ENCODE measurements around the gene EIF4H. TPM values are rescaled to one million over a fixed set of nuclear protein-coding genes. Genes with fewer than 3 reads are reported as not detected.

EIF4H gene
- total and polyA plus RNA-seq, 2 of the 8 experiments (the other 6 are each of a cell fraction or from before 2014, with no cell fraction given), result 323 to 382 TPM

GRCh38 chr7:74242122-74242443 lies 67.9 kb downstream of the EIF4H start:
- Histone ChIP-seq H3K27ac (ENCODE audit: low read depth, low read length) (no peak overlapping the region), H3K56ac (replicated peaks; ENCODE audit: insufficient read length, low read depth, low read length) (no peak overlapping the region), H3K4me3 (ENCODE audit: extremely low read depth in 1 of 4, insufficient read depth in 2 of 4, low read depth in 3 of 4, low read length in 4 of 4) (no peak overlapping the region), H3K9me3 (ENCODE audit: insufficient read depth in 2 of 2, low read depth in 1 of 2, low read length in 1 of 2) (no peaks in the 10 kb centered on the region), H3K14ac (ENCODE audit: insufficient read length) (no peak overlapping the region), H2AFZ (ENCODE audit: low read length) (no peak overlapping the region), H4K91ac (replicated peaks; ENCODE audit: insufficient read length, low read length) (no peak overlapping the region), H2BK20ac (ENCODE audit: low read length) (no peak overlapping the region), H4K20me1 (replicated peaks in 1 of 2; ENCODE audit: control insufficient read depth in 1 of 2, insufficient read depth in 2 of 2, low read length in 2 of 2) (peaks cover 2 to 16% of the 10 kb centered on the region in 2 experiments), H3K23me2 (ENCODE audit: low read depth, low read length) (no peaks in the 10 kb centered on the region), H4K5ac (ENCODE audit: insufficient read length, low read depth, low read length) (no peak overlapping the region), H3K27me3 (replicated peaks in 1 of 4; ENCODE audit: control insufficient read depth in 3 of 4, extremely low read depth in 1 of 4, insufficient read depth in 3 of 4, low read length in 3 of 4) (no peaks in the 10 kb centered on the region; a peak in 1 of 7 replicates), H2BK5ac (ENCODE audit: low read depth, low read length) (no peak overlapping the region), H3K36me3 (ENCODE audit: control insufficient read depth in 2 of 4, insufficient read depth in 4 of 4, low read length in 3 of 4) (peaks cover 28 to 84% (median 63%) of the 10 kb centered on the region in 4 experiments), H2BK120ac (replicated peaks; ENCODE audit: low read depth, low read length) (no peak overlapping the region), H2BK15ac (ENCODE audit: low read length) (no peak overlapping the region), H3K18ac (ENCODE audit: extremely low read depth, low read length) (no peak overlapping the region), H2BK12ac (ENCODE audit: low read depth, low read length) (no peak overlapping the region), H3K23ac (ENCODE audit: insufficient read length) (no peak overlapping the region), H3K4me2 (ENCODE audit: insufficient read depth in 1 of 2, low read depth in 2 of 2, low read length in 2 of 2) (no peak overlapping the region), H2AK5ac (ENCODE audit: low read depth, low read length) (no peak overlapping the region), H3K79me2 (ENCODE audit: control insufficient read depth in 1 of 2, insufficient read depth in 2 of 2, low read length in 2 of 2) (no peaks in the 10 kb centered on the region), H3K79me1 (ENCODE audit: low read depth, low read length) (peaks cover 7% of the 10 kb centered on the region; the same call in 1 of the 2 replicates), H3K4me1 (replicated peaks in 1 of 4; ENCODE audit: control insufficient read depth in 3 of 4, insufficient read depth in 4 of 4, low read length in 3 of 4) (no peaks in the 10 kb centered on the region), H3K4ac (replicated peaks; ENCODE audit: insufficient read length, low read depth, low read length) (no peak overlapping the region), H3K9ac (replicated peaks in 1 of 4; ENCODE audit: extremely low read depth in 1 of 4, low read depth in 3 of 4, low read length in 3 of 4) (no peak overlapping the region), H4K8ac (ENCODE audit: extremely low read depth, insufficient read depth, low read length) (no peak overlapping the region)
- FAIRE-seq (no peak), DNase-seq (ENCODE audit: low read depth in 1 of 2, low spot score in 2 of 2) (no peak)
- ChIA-PET CTCF (ENCODE audit: partially characterized antibody) (interaction anchor here (0.8 to 3.3 kb wide), 5 partner anchors 9 to 163 kb away, joined by 4 to 21 read pairs (median 4); no protein-coding TSS in a partner anchor), POLR2A (ENCODE audit: partially characterized antibody) (interaction anchor here (0.8 to 2.8 kb wide), 6 partner anchors 11 to 151 kb away, joined by 3 to 14 read pairs (median 4); partner anchors contain the start of gene RFC2)
- TF ChIP-seq ASH2L (IDR thresholded peaks at IDR 0.05; ENCODE audit: low read length) (no peak), MAX (IDR thresholded peaks at IDR 0.05) (no peak), FOSL1 (IDR thresholded peaks at IDR 0.05; ENCODE audit: insufficient read depth, low read depth, low read length) (no peak), EZH2 (IDR thresholded peaks at IDR 0.05; ENCODE audit: low read depth, low read length, severe bottlenecking) (no peak), POLR2AphosphoS5 (IDR thresholded peaks at IDR 0.05; ENCODE audit: low read depth, low read length) (no peak), TCF12 (IDR thresholded peaks at IDR 0.05; ENCODE audit: low read depth, low read length) (no peak), CHD2 (IDR thresholded peaks at IDR 0.05; ENCODE audit: low read length) (no peak), CBX8 (IDR thresholded peaks at IDR 0.05; ENCODE audit: borderline replicate concordance, low read depth, low read length) (no peak)
- 93% methylated on average over 6 of the region's 6 CpGs; no CpG with 5 or more reads in 1 of the 2 experiments for WGBS, 2 experiments (ENCODE audit: extremely low coverage in 1 of 2, insufficient coverage in 1 of 2, insufficient read length in 1 of 2, insufficient replicate concordance in 2 of 2, low coverage in 1 of 2, low lambda C conversion rate in 2 of 2, missing lambda C conversion rate in 1 of 2)

Measured in H1 (cell line).